Measurements from ENCODE around the gene PRDX5.
"Not testable (repeated sequence)": the region's sequence is repeated elsewhere in the genome, so short reads cannot be mapped to it uniquely, and the experiment has no call there.

The PRDX5 gene

GRCh38 chr11:64304316-64305072 is 13.4 kb upstream of the PRDX5 start:
- peak; percentile 54 for DNase-seq (ENCODE audit: low read depth)
- peak overlapping the region; percentile 74 for H3K4me3 ChIP-seq (ENCODE audit: low read depth, low read length)

GRCh38 chr11:64305075-64305690 is 12.7 kb upstream of the PRDX5 start, which contains the start of gene ESRRA:
Gene ESRRA (plus strand): TSS chr11:64305524. CDS start chr11:64307180, 1,656 bp downstream.
- DNase-seq (ENCODE audit: low read depth): peak; percentile 89
- peak within 1 kb of the TSS; percentile 74 for H3K4me3 ChIP-seq (ENCODE audit: low read depth, low read length)

- no peak for DNase-seq (ENCODE audit: low read depth)
- peak overlapping the region; percentile 72 for H3K4me3 ChIP-seq (ENCODE audit: low read depth, low read length)
Observed at GRCh38 chr11:64305691-64306562, 12.0 kb upstream of the PRDX5 start.

- no peak for DNase-seq (ENCODE audit: low read depth)
Observed at GRCh38 chr11:64306563-64306875, 11.4 kb upstream of the PRDX5 start.

GRCh38 chr11:64306876-64307622 is 10.9 kb upstream of the PRDX5 start:
- no peak for DNase-seq (ENCODE audit: low read depth)
- peak overlapping the region; percentile 72 for H3K4me3 ChIP-seq (ENCODE audit: low read depth, low read length)

More at GRCh38 chr11:64306563-64306875, 11.4 kb upstream of the PRDX5 start:
- peak overlapping the region; percentile 72 for H3K4me3 ChIP-seq (ENCODE audit: low read depth, low read length)

- H3K4me3 ChIP-seq (ENCODE audit: low read depth, low read length); DNase-seq (ENCODE audit: low read depth): not testable (repeated sequence)
Observed at GRCh38 chr11:64307795-64308194, 10.1 kb upstream of the PRDX5 start.

GRCh38 chr11:64312947-64313346 is 5.0 kb upstream of the PRDX5 start:
- no peak for DNase-seq (ENCODE audit: low read depth)
- no peak overlapping the region for H3K4me3 ChIP-seq (ENCODE audit: low read depth, low read length)

GRCh38 chr11:64313491-64314145 is 4.3 kb upstream of the PRDX5 start:
- DNase-seq (ENCODE audit: low read depth): no peak
- H3K4me3 ChIP-seq (ENCODE audit: low read depth, low read length): no peak overlapping the region

GRCh38 chr11:64314146-64314804 is 3.6 kb upstream of the PRDX5 start:
- no peak overlapping the region for H3K4me3 ChIP-seq (ENCODE audit: low read depth, low read length)
- no peak for DNase-seq (ENCODE audit: low read depth)

GRCh38 chr11:64314805-64315561 is 2.9 kb upstream of the PRDX5 start:
- no peak for DNase-seq (ENCODE audit: low read depth)
- no peak overlapping the region for H3K4me3 ChIP-seq (ENCODE audit: low read depth, low read length)

GRCh38 chr11:64315667-64316526 is 2.0 kb upstream of the PRDX5 start:
- not testable (repeated sequence) for H3K4me3 ChIP-seq (ENCODE audit: low read depth, low read length); DNase-seq (ENCODE audit: low read depth)

- no peak for DNase-seq (ENCODE audit: low read depth)
Observed at GRCh38 chr11:64316672-64317324, 1.1 kb upstream of the PRDX5 start.

GRCh38 chr11:64317325-64317960 is 478 bp upstream of the PRDX5 start, which contains the start of gene TRMT112:
Gene TRMT112 (minus strand): TSS chr11:64317559. CDS start chr11:64317526, 33 bp downstream.
- peak; percentile 81 for DNase-seq (ENCODE audit: low read depth)
- peak within 1 kb of the TSS; percentile 75 for H3K4me3 ChIP-seq (ENCODE audit: low read depth, low read length)

More at GRCh38 chr11:64316672-64317324, 1.1 kb upstream of the PRDX5 start:
- peak overlapping the region; percentile 75 for H3K4me3 ChIP-seq (ENCODE audit: low read depth, low read length)

- peak overlapping the region; percentile 75 for H3K4me3 ChIP-seq (ENCODE audit: low read depth, low read length)
- DNase-seq (ENCODE audit: low read depth): no peak
Observed at GRCh38 chr11:64318766-64319761, 1.1 kb downstream of the PRDX5 start.

- H3K4me3 ChIP-seq (ENCODE audit: low read depth, low read length): no peak overlapping the region
- DNase-seq (ENCODE audit: low read depth): no peak
Observed at GRCh38 chr11:64320556-64320955, 2.6 kb downstream of the PRDX5 start.
